HL-60 (cell line): ENCODE measurements around the gene SF3A2.
"Not testable (repeated sequence)": the region's sequence is repeated elsewhere in the genome, so short reads cannot be mapped to it uniquely, and the experiment has no call there.

Experiments used
- DNase-seq, 2 experiments: peaks; one replicate each; pipeline ENCODE4 v3.0.0-alpha.2; 2010 to 2020; ENCODE audit warnings: low read depth in 1 of 2, low spot score in 1 of 2
- H3K27ac ChIP-seq: fragments of 250-450 bp; sonication (Bioruptor Pico); replicated peaks from 2 replicates; pipeline ENCODE4 v1.5.1; 2020; ENCODE audit warnings: mild to moderate bottlenecking, moderate library complexity
- H3K27me3 ChIP-seq: fragments of 250-450 bp; sonication (Bioruptor Pico); 2 replicates; pipeline ENCODE4 v1.5.1; 2021; ENCODE audit warnings: mild to moderate bottlenecking, moderate library complexity; ENCODE audit not compliant: insufficient read depth, poor library complexity, severe bottlenecking
- H3K4me3 ChIP-seq: replicated peaks from 2 replicates; pipeline ENCODE4 v1.5.1; 2011; ENCODE audit warnings: mild to moderate bottlenecking, control low read depth, low read length; ENCODE audit not compliant: insufficient read depth
- CTCF ChIP-seq: IDR thresholded peaks from one replicate; pipeline ENCODE4 v1.5.1; 2011; ENCODE audit warnings: low read length, control low read depth, inconsistent platforms; ENCODE audit not compliant: insufficient read depth
- GABPA ChIP-seq: IDR thresholded peaks from 2 replicates; pipeline ENCODE4 v1.6.1; 2012; ENCODE audit warnings: low read depth
- POLR2AphosphoS5 ChIP-seq: IDR thresholded peaks from 2 replicates; pipeline ENCODE4 v1.6.1; 2012; ENCODE audit warnings: low read depth
- REST ChIP-seq: IDR thresholded peaks from 2 replicates; pipeline ENCODE4 v1.6.1; 2012; ENCODE audit warnings: low read depth; ENCODE audit not compliant: insufficient replicate concordance
- SPI1 ChIP-seq: IDR thresholded peaks from 2 replicates; pipeline ENCODE4 v1.6.1; 2012; ENCODE audit warnings: low read depth, mild to moderate bottlenecking, borderline replicate concordance

SF3A2 gene

GRCh38 chr19:2281265-2282061 lies 44.8 kb downstream of the SF3A2 start:
- not testable (repeated sequence) for H3K27me3 ChIP-seq, DNase-seq
- Histone ChIP-seq H3K4me3 (peak overlapping the region; percentile 44), H3K27ac (peak overlapping the region; percentile 80)
- peak; percentile 67 for TF ChIP-seq SPI1

GRCh38 chr19:2282062-2282861 lies 45.6 kb downstream of the SF3A2 start, which contains the start of gene PEAK3:
PEAK3 (minus strand) TSS chr19:2282175; CDS start chr19:2280931, 1,244 bp downstream.
- TF ChIP-seq GABPA: 0 out of 2 replicates have a peak, but pooled peaks have one; percentile 7
- TF ChIP-seq SPI1: peak; percentile 77
- peak; percentile 63; the same call in 1 of the 2 replicates for TF ChIP-seq POLR2AphosphoS5
- no peak for TF ChIP-seq CTCF
- TF ChIP-seq REST: no peak
- Histone ChIP-seq H3K27me3 (no peaks in the 10 kb centered on the region), H3K4me3 (peak within 1 kb of the TSS; percentile 44), H3K27ac (peak within 1 kb of the TSS; percentile 80)
- DNase-seq: peak in 1 of 2 experiments; percentile 90

DNA sequence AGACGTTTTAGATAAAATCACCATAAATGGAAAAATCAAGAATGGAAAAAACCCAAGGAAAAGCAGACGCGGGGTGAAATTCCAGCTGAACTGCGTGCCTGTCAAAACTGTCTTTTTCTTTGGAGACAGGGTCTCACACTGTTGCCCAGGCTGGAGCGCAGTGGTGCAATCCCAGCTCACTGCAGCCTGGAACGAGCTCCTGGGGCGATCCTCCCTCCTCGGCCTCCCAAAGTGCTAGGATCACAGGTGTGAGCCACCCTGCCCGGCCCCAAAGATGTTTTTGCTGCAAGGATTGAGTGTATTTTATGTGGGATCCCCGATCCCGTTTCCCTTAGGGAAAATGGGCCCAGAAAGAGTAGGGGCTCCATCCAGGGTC lies 46.2 kb downstream of the SF3A2 start:
- Histone ChIP-seq H3K27ac (peak overlapping the region; percentile 80), H3K27me3 (no peaks in the 10 kb centered on the region), H3K4me3 (no peak overlapping the region)
- no peak for DNase-seq
- TF ChIP-seq REST (no peak), GABPA (no peak), SPI1 (no peak), CTCF (no peak), POLR2AphosphoS5 (no peak)

DNA sequence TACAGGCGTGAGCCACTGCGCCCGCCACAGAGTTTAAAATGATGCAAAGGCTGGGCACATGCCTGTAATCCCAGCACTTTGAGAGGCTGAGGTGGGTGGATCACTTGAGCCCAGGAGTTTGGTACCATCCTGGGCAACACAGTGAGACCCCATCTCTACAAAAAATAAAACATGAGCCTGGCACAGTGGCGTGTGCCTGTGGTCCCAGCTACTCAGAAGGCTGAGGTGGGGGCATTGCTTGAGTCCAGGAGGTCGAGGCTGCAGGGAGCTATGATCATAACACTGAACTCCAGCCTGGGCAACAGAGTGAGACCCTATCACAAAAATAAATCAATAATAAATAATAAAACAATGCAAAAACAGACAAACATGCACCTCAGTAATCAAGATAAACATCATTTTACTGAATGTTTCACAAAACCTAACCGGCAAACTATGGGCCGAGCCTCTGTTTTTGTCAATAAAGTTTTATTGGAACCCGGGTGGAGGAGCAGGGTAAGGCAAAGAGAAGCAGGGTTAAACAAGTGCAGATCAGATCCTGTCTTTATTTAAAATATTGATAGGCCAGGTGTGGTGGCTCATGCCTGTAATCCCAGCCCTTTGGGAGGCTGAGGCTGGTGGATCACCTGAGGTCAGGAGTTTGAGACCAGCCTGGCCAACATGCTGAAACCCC lies 47.3 kb downstream of the SF3A2 start:
- no peaks in the 10 kb centered on the region for H3K27me3 ChIP-seq
- H3K27ac ChIP-seq: no peak overlapping the region
- TF ChIP-seq POLR2AphosphoS5 (no peak), GABPA (no peak), SPI1 (no peak), CTCF (no peak), REST (no peak)
- DNase-seq: no peak
- H3K4me3 ChIP-seq: no peak overlapping the region
